HepG2 (cell line): ENCODE data around the gene PLXNA4. TPM values are rescaled to one million over a fixed set of nuclear protein-coding genes. Genes with fewer than 3 reads are reported as not detected.
A peak's percentile ranks its signal among the peaks of the same experiment; 100 is the strongest.

Experiments used
- ATAC-seq: fragments of 200-7000 bp; cut with Tn5 transposase; 3 replicates; pipeline ENCODE4 v1.9.1; 2020; ENCODE audit warnings: mild to moderate bottlenecking, moderate library complexity
- BruUV-seq: library from RNA; stranded (reverse); fragments of 400-500 nt; replicated peaks from 2 replicates; lab custom pipeline; 2021; lab: Mats Ljungman, UMichigan
- CTCF ChIA-PET: fragments of 300-600 bp; formaldehyde crosslinking; extraction: SDS; loops from one replicate; lab custom pipeline; 2021; ENCODE audit warnings: low total read pairs, inconsistent platforms, low intra/inter-chr PET ratio; lab: Yijun Ruan, JAX
- POLR2A ChIA-PET: fragments of 350-600 bp; sonication (Branson Sonifier 250); formaldehyde crosslinking; loops from one replicate; lab custom pipeline; 2020; ENCODE audit warnings: antibody characterized with exemption, inconsistent platforms; lab: Yijun Ruan, JAX
- DNase-seq: peaks from one replicate; pipeline ENCODE4 v3.0.0-alpha.2; 2015; ENCODE audit warnings: low spot score
- FAIRE-seq: peaks from 3 replicates; lab custom pipeline; 2011; peaks lifted over from hg19 to GRCh38; lab: Jason Lieb, UNC
- H2AFZ ChIP-seq: one replicate; pipeline ENCODE4 v1.6.1; 2011; ENCODE audit warnings: low read length, inconsistent platforms
- H3K27ac ChIP-seq: fragments of 300-600 bp; 3 replicates; pipeline ENCODE4 v1.8.0; 2011; ENCODE audit warnings: mixed run types, mild to moderate bottlenecking, mixed read lengths, low read length, inconsistent platforms; ENCODE audit not compliant: insufficient read depth; ENCODE audit errors: extremely low read length
- H3K27me3 ChIP-seq, 2 experiments: fragments of 200-600 bp in 1 of 2; 2 replicates in 1 of 2; 3 replicates in 1 of 2; pipeline versions ENCODE4 v1.6.0 to v1.8.0; 2011; ENCODE audit warnings: low read length in 2 of 2, mild to moderate bottlenecking in 2 of 2, moderate library complexity in 2 of 2, inconsistent platforms in 1 of 2; ENCODE audit not compliant: insufficient read depth in 2 of 2, control insufficient read depth in 1 of 2
- H3K36me3 ChIP-seq, 2 experiments: fragments of 200-600 bp in 1 of 2; replicated peaks in 1 of 2; 2 replicates in 1 of 2; 3 replicates in 1 of 2; pipeline versions ENCODE4 v1.5.1 to v1.8.0; 2011; ENCODE audit warnings: low read length in 2 of 2, inconsistent platforms in 1 of 2; ENCODE audit not compliant: insufficient read depth in 2 of 2, control insufficient read depth in 1 of 2
- H3K4me1 ChIP-seq: 2 replicates; pipeline ENCODE4 v1.5.1; 2012; ENCODE audit warnings: low read length, inconsistent platforms; ENCODE audit not compliant: insufficient read depth
- H3K4me2 ChIP-seq: 2 replicates; pipeline ENCODE4 v1.6.0; 2011; ENCODE audit warnings: low read depth, low read length, inconsistent platforms
- H3K4me3 ChIP-seq, 3 experiments: fragments of 200-600 bp in 1 of 3; sonication (generic), shearing (Covaris generic) in 1 of 3; replicated peaks in 1 of 3; 2 replicates each; pipeline ENCODE4 v1.5.1; 2011 to 2016; ENCODE audit warnings: low read length in 3 of 3, inconsistent platforms in 2 of 3, low read depth in 2 of 3, mild to moderate bottlenecking in 2 of 3, control low read depth in 1 of 3, mixed read lengths in 1 of 3; ENCODE audit not compliant: insufficient read depth in 1 of 3
- H3K79me2 ChIP-seq: one replicate; pipeline ENCODE4 v1.6.1; 2011; ENCODE audit warnings: low read length, inconsistent platforms; ENCODE audit not compliant: insufficient read depth
- H3K9ac ChIP-seq: 2 replicates; pipeline ENCODE4 v1.6.0; 2011; ENCODE audit warnings: mild to moderate bottlenecking, low read depth, low read length, inconsistent platforms; ENCODE audit not compliant: insufficient read depth
- H3K9me3 ChIP-seq: 2 replicates; pipeline ENCODE4 v1.5.1; 2012; ENCODE audit warnings: mild to moderate bottlenecking, low read length
- H4K20me1 ChIP-seq: 2 replicates; pipeline ENCODE4 v1.6.0; 2011; ENCODE audit warnings: inconsistent platforms, mild to moderate bottlenecking, low read length, moderate library complexity; ENCODE audit not compliant: insufficient read depth
- CHCHD3 ChIP-seq: sonication (generic); formaldehyde crosslinking; IDR thresholded peaks from 2 replicates; pipeline ENCODE4 v1.8.0; 2022; ENCODE audit warnings: mild to moderate bottlenecking, missing genetic modification reagents, moderate library complexity
- CREB1 ChIP-seq, 2 experiments: fragments of 450-650 bp in 1 of 2; IDR thresholded peaks; 2 replicates each; pipeline ENCODE4 v1.6.1; 2016 to 2017; ENCODE audit warnings: control low read depth in 1 of 2, mild to moderate bottlenecking in 1 of 2, missing compliant biosample characterization in 1 of 2, missing genetic modification characterization in 1 of 2
- KLF16 ChIP-seq, 2 experiments: sonication (generic) in 1 of 2; formaldehyde crosslinking in 1 of 2; IDR thresholded peaks; 2 replicates each; pipeline versions ENCODE4 v1.6.1 to v1.8.0; 2016 to 2023; ENCODE audit warnings: missing genetic modification reagents in 2 of 2, missing compliant biosample characterization in 1 of 2
- RBAK ChIP-seq: sonication (generic); formaldehyde crosslinking; IDR thresholded peaks from 2 replicates; pipeline ENCODE4 v1.5.1; 2020; ENCODE audit warnings: mild to moderate bottlenecking, missing genetic modification reagents
- THAP11 ChIP-seq: IDR thresholded peaks from 2 replicates; pipeline ENCODE4 v1.6.1; 2016; ENCODE audit warnings: missing biosample characterization, missing genetic modification reagents
- ZBTB20 ChIP-seq: sonication (generic); formaldehyde crosslinking; IDR thresholded peaks from 2 replicates; pipeline ENCODE4 v1.8.1; 2023; ENCODE audit warnings: missing genetic modification reagents, low read depth, mild to moderate bottlenecking, borderline replicate concordance
- ZNF20 ChIP-seq: sonication (generic); formaldehyde crosslinking; IDR thresholded peaks from 2 replicates; pipeline ENCODE4 v1.4.0; 2020; ENCODE audit warnings: mild to moderate bottlenecking, moderate library complexity, missing genetic modification reagents
- ZNF790 ChIP-seq: sonication (generic); formaldehyde crosslinking; IDR thresholded peaks from 2 replicates; pipeline ENCODE4 v1.8.0; 2022; ENCODE audit warnings: missing genetic modification reagents, mild to moderate bottlenecking, borderline replicate concordance
- WGBS: methylation state at CpG from one replicate; pipeline ENCODE4 v1.1.6; 2017; ENCODE audit warnings: low lambda C conversion rate; 5-methylcytosine and 5-hydroxymethylcytosine counted together
- in situ Hi-C: cut with HindIII; loops from 2 replicates; pipeline ENCODE4 v1.10.0; 2017; ENCODE audit warnings: low pct_unique_long_range_greater_than_20kb; ENCODE audit not compliant: extremely low pct_ligation_motif_present
- intact Hi-C: fragments of 100-400 bp; cut with micrococcal nuclease; formaldehyde crosslinking; loops from one replicate; pipeline ENCODE4 v1.10.0; 2022; ENCODE audit not compliant: unreplicated experiment
- polyA plus RNA-seq, 8 experiments: library from polyadenylated mRNA; depleted of rRNA in 3 of 8; stranded (reverse) in 7 of 8; unstranded in 1 of 8; fragments of >200 nt; fragmentation: Illumina TruSeq in 4 of 8; extraction: Trizol in 4 of 8; gene quantifications; 2 replicates each; pipeline versions ENCODE4 v1.2.1 to v1.2.3, GENCODE V29; 2011 to 2016; ENCODE audit warnings: low read depth in 4 of 8, missing spikeins in 1 of 8, mixed read lengths in 1 of 8; ENCODE audit not compliant: insufficient read depth in 1 of 8
- total RNA-seq, 5 experiments: library from RNA; depleted of rRNA; stranded (reverse); fragments of >200 nt; fragmentation: Illumina TruSeq; extraction: Trizol; gene quantifications; 2 replicates each; pipeline ENCODE4 v1.2.3, GENCODE V29; 2016; ENCODE audit warnings: low read depth in 1 of 5
- TF ChIP-seq, protein P1 (sequence below): sonication (generic); formaldehyde crosslinking; IDR thresholded peaks from 2 replicates; pipeline ENCODE4 v1.5.0; 2020; ENCODE audit warnings: mild to moderate bottlenecking, missing genetic modification reagents, borderline replicate concordance

PLXNA4 gene
- total and polyA plus RNA-seq, 2 of the 13 experiments (the other 11 are each of a cell fraction or from before 2014, with no cell fraction given) = 0.01 to 0.04 TPM

GRCh38 chr7:132247995-132248618 is 328.2 kb downstream of the PLXNA4 start:
- POLR2A ChIA-PET = interaction anchor here (1.1 kb wide), 1 partner anchor 29 kb away, joined by 4 read pairs; no protein-coding TSS in a partner anchor
- FAIRE-seq = no peak
- WGBS = 16% methylated on average over 3 of the region's 6 CpGs
- CTCF ChIA-PET = no interaction called here
- Histone ChIP-seq H3K4me1 (peaks cover 44% of the 10 kb centered on the region), H3K27me3 (no peaks in the 10 kb centered on the region; a peak in 1 of 5 replicates), H3K9me3 (no peaks in the 10 kb centered on the region), H3K4me2 (no peak overlapping the region), H3K79me2 (no peaks in the 10 kb centered on the region), H3K4me3 (no peak overlapping the region), H2AFZ (no peak overlapping the region), H4K20me1 (no peaks in the 10 kb centered on the region), H3K27ac (no peak overlapping the region), H3K9ac (no peak overlapping the region), H3K36me3 (no peaks in the 10 kb centered on the region)
- DNase-seq = no peak
- TF ChIP-seq THAP11 (CRISPR knock-in tag) (no peak), RBAK (CRISPR knock-in tag) (peak; percentile 95), ZNF790 (no peak)
- in situ Hi-C loops = no loop called here
- no TSS peak for BruUV-seq
- intact Hi-C loops = no loop called here
- ATAC-seq = no peak

DNA sequence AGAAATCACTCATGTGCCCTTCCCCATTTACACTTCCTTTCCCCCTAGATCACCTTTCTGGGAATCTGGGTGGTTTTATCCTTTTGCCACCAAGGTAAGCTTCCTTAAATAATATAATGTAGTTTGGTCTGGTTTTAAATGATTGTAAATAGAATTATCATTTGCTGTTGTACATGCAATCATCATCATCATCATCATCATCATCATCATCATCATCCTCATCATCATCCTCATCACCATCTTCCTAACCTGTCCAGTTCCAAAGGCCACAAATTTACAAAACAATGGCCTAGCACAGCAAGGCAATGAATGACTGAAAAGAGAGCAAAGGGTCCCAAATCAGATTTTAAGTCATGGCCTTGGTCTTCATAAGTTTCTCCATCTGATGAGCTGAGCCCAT is 329.7 kb downstream of the PLXNA4 start:
- in situ Hi-C loops = no loop called here
- Histone ChIP-seq H3K9me3 (no peaks in the 10 kb centered on the region), H3K27ac (no peak overlapping the region), H3K4me2 (no peak overlapping the region), H2AFZ (no peak overlapping the region), H3K79me2 (no peaks in the 10 kb centered on the region), H3K4me3 (no peak overlapping the region), H3K4me1 (peaks cover 38% of the 10 kb centered on the region), H3K9ac (no peak overlapping the region), H3K36me3 (no peaks in the 10 kb centered on the region), H3K27me3 (no peaks in the 10 kb centered on the region; a peak in 1 of 5 replicates), H4K20me1 (no peaks in the 10 kb centered on the region)
- CTCF ChIA-PET = no interaction called here
- POLR2A ChIA-PET = no interaction called here
- ATAC-seq (no peak), DNase-seq (no peak), FAIRE-seq (no peak)
- intact Hi-C loops = no loop called here
- BruUV-seq = no TSS peak
- TF ChIP-seq ZBTB20 = no peak
- TF ChIP-seq CREB1 (IDR thresholded peaks at IDR 0.05) = peak; percentile 84
- no peak for TF ChIP-seq CREB1 (CRISPR knock-in tag; IDR thresholded peaks at IDR 0.05)
- TF ChIP-seq CHCHD3 (CRISPR knock-in tag) = no peak
- TF ChIP-seq, protein P1, sequence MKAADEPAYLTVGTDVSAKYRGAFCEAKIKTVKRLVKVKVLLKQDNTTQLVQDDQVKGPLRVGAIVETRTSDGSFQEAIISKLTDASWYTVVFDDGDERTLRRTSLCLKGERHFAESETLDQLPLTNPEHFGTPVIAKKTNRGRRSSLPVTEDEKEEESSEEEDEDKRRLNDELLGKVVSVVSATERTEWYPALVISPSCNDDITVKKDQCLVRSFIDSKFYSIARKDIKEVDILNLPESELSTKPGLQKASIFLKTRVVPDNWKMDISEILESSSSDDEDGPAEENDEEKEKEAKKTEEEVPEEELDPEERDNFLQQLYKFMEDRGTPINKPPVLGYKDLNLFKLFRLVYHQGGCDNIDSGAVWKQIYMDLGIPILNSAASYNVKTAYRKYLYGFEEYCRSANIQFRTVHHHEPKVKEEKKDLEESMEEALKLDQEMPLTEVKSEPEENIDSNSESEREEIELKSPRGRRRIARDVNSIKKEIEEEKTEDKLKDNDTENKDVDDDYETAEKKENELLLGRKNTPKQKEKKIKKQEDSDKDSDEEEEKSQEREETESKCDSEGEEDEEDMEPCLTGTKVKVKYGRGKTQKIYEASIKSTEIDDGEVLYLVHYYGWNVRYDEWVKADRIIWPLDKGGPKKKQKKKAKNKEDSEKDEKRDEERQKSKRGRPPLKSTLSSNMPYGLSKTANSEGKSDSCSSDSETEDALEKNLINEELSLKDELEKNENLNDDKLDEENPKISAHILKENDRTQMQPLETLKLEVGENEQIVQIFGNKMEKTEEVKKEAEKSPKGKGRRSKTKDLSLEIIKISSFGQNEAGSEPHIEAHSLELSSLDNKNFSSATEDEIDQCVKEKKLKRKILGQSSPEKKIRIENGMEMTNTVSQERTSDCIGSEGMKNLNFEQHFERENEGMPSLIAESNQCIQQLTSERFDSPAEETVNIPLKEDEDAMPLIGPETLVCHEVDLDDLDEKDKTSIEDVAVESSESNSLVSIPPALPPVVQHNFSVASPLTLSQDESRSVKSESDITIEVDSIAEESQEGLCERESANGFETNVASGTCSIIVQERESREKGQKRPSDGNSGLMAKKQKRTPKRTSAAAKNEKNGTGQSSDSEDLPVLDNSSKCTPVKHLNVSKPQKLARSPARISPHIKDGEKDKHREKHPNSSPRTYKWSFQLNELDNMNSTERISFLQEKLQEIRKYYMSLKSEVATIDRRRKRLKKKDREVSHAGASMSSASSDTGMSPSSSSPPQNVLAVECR (CRISPR knock-in tag) = no peak
- TF ChIP-seq KLF16 (CRISPR knock-in tag; IDR thresholded peaks at IDR 0.05) = no peak
- no peak for TF ChIP-seq ZNF20 (CRISPR knock-in tag)
